Measurements from ENCODE around the gene MAPKBP1. TPM values are rescaled to one million over a fixed set of nuclear protein-coding genes. Genes with fewer than 3 reads are reported as not detected.
A peak's percentile ranks its signal among the peaks of the same experiment; 100 is the strongest.

The MAPKBP1 gene
- polyA plus RNA-seq, 3 donors: 0.76 to 8.6 (median 1.1) TPM

DNA sequence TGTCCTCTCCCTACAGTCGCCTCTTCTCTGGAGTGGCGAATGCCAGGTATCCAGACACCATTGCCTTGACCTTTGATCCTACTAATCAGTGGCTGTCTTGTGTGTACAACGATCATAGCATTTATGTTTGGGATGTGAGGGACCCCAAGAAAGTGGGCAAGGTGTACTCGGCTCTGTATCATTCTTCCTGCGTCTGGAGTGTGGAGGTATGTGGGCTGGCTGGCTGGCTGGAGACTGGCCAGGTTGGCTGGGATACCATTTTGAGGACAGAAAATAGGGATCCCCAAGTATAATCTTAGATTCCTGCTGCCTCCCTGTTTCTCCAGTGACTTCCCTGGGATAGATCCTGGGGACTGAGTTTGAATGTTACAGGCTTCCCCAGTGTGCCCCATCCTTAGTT is 40.2 kb downstream of the MAPKBP1 start:
- Histone ChIP-seq H3K79me2 (ENCODE audit: insufficient read depth, low read length) (no peaks in the 10 kb centered on the region), H3K27me3 (ENCODE audit: control insufficient read depth in 2 of 2, insufficient read depth in 2 of 2, low read length in 2 of 2) (no peaks in the 10 kb centered on the region), H3K4me1 (ENCODE audit: control insufficient read depth in 1 of 2, insufficient read depth in 2 of 2, low read length in 2 of 2) (no peaks in the 10 kb centered on the region), H3K36me3 (replicated peaks in 1 of 2; ENCODE audit: control insufficient read depth in 1 of 2, insufficient read depth in 2 of 2, low read length in 2 of 2) (peaks cover 46 to 81% of the 10 kb centered on the region in 2 donors), H2AFZ (ENCODE audit: insufficient read depth, low read depth, low read length, poor library complexity, severe bottlenecking) (no peak overlapping the region), H3K4me2 (replicated peaks; ENCODE audit: extremely low read depth, low read length, poor library complexity, severe bottlenecking) (no peak overlapping the region), H3K27ac (ENCODE audit: low read depth in 1 of 2, low read length in 2 of 2) (no peak overlapping the region), H3K9ac (ENCODE audit: insufficient read depth, low read length, poor library complexity, severe bottlenecking) (no peak overlapping the region), H3K4me3 (replicated peaks in 1 of 3; ENCODE audit: low read depth in 2 of 3, low read length in 3 of 3) (no peak overlapping the region), H4K20me1 (ENCODE audit: insufficient read depth, low read length) (no peaks in the 10 kb centered on the region), H3K9me3 (replicated peaks in 1 of 2; ENCODE audit: control insufficient read depth in 1 of 2, insufficient read depth in 1 of 2, low read length in 2 of 2) (no peaks in the 10 kb centered on the region)
- Mint-ChIP-seq H3K27ac (peak overlapping the region in 1 of 7 donors; percentile 59), H3K4me3 (no peak overlapping the region), H3K27me3 (ENCODE audit: low read depth in 3 of 3) (peaks cover 0 to 1% (median 1%) of the 10 kb centered on the region in 3 donors), H3K9me3 (peaks cover 0 to 1% (median 0%) of the 10 kb centered on the region in 7 donors), H3K36me3 (peaks cover 73 to 76% of the 10 kb centered on the region in 2 donors), H3K4me1 (no peaks in the 10 kb centered on the region)
- no peak for TF ChIP-seq CTCF (IDR thresholded peaks at IDR 0.05)
- DNase-seq: no peak
- 100% methylated on average over 1 of the region's 5 CpGs for WGBS (ENCODE audit: insufficient coverage)
- intact Hi-C loops (cut with micrococcal nuclease): loop anchor here (5.0 to 10.0 kb wide), 2 partner anchors 120 to 212 kb away; no protein-coding TSS in a partner anchor

DNA sequence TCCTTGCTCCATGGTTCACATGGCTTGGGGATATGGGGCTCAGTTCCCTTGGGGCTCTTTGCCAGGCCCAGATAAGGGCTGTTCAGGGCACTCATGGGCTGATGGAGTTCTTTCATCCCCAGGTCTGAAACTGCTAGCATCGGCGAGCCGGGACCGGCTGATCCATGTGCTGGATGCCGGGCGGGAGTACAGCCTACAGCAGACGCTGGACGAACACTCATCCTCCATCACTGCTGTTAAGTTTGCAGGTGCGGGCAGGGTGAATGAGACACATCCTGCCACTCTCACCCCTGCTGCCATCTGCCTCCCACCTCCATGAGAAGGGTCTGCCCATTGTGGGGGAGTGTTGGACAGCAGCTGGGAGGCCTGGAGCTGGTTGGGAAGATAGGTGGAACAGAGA is 42.5 kb downstream of the MAPKBP1 start:
- H3K36me3 ChIP-seq (replicated peaks in 1 of 2; ENCODE audit: control insufficient read depth in 1 of 2, insufficient read depth in 2 of 2, low read length in 2 of 2): peaks cover 56 to 98% of the 10 kb centered on the region in 2 donors
- no peaks in the 10 kb centered on the region for H4K20me1 ChIP-seq (ENCODE audit: insufficient read depth, low read length)
- no peak overlapping the region for H3K9ac ChIP-seq (ENCODE audit: insufficient read depth, low read length, poor library complexity, severe bottlenecking)
- intact Hi-C loops (cut with micrococcal nuclease): loop anchor here in 1 of 2 donors (10.0 kb wide), 1 partner anchor 122 kb away; no protein-coding TSS in a partner anchor
- WGBS (ENCODE audit: insufficient coverage): 100% methylated on average over 3 of the region's 9 CpGs
- H3K27me3 Mint-ChIP-seq (ENCODE audit: low read depth in 3 of 3): peaks cover 0 to 1% (median 0%) of the 10 kb centered on the region in 3 donors
- H3K4me3 Mint-ChIP-seq: no peak overlapping the region
- TF ChIP-seq CTCF (IDR thresholded peaks at IDR 0.05): no peak
- H3K79me2 ChIP-seq (ENCODE audit: insufficient read depth, low read length): no peaks in the 10 kb centered on the region
- no peak overlapping the region for H2AFZ ChIP-seq (ENCODE audit: insufficient read depth, low read depth, low read length, poor library complexity, severe bottlenecking)
- no peaks in the 10 kb centered on the region for H3K4me1 Mint-ChIP-seq
- DNase-seq: no peak
- H3K4me2 ChIP-seq (replicated peaks; ENCODE audit: extremely low read depth, low read length, poor library complexity, severe bottlenecking): no peak overlapping the region
- H3K36me3 Mint-ChIP-seq: peaks cover 88 to 95% of the 10 kb centered on the region in 2 donors
- no peaks in the 10 kb centered on the region for H3K27me3 ChIP-seq (ENCODE audit: control insufficient read depth in 2 of 2, insufficient read depth in 2 of 2, low read length in 2 of 2)
- H3K4me1 ChIP-seq (ENCODE audit: control insufficient read depth in 1 of 2, insufficient read depth in 2 of 2, low read length in 2 of 2): no peaks in the 10 kb centered on the region
- H3K27ac ChIP-seq (ENCODE audit: low read depth in 1 of 2, low read length in 2 of 2): no peak overlapping the region
- no peak overlapping the region for H3K27ac Mint-ChIP-seq
- no peak overlapping the region for H3K4me3 ChIP-seq (replicated peaks in 1 of 3; ENCODE audit: low read depth in 2 of 3, low read length in 3 of 3)
- H3K9me3 Mint-ChIP-seq: peaks cover 0 to 1% (median 0%) of the 10 kb centered on the region in 7 donors
- no peaks in the 10 kb centered on the region for H3K9me3 ChIP-seq (replicated peaks in 1 of 2; ENCODE audit: control insufficient read depth in 1 of 2, insufficient read depth in 1 of 2, low read length in 2 of 2)

Measured in CD14-positive monocyte (primary cell).